Heart left ventricle (tissue), 16 donors: ENCODE results near the gene ANK3. TPM values are rescaled to one million over a fixed set of nuclear protein-coding genes. Genes with fewer than 3 reads are reported as not detected.
A peak's percentile ranks its signal among the peaks of the same experiment; 100 is the strongest.

Experiments
- ATAC-seq, 4 donors: fragments of 200-7000 bp; cut with Tn5 transposase; one replicate each; pipeline ENCODE4 v1.9.1; 2020 to 2022; ENCODE audit warnings: moderate library complexity in 4 of 4, mild to moderate bottlenecking in 3 of 4, moderate number of reproducible peaks in 1 of 4
- DNase-seq, 5 donors: peaks; one replicate each; pipeline ENCODE4 v3.0.0-alpha.2; 2020
- H3K27ac ChIP-seq, 12 donors: fragments of 200-600 bp; sonication (generic) in 4 of 12; one replicate each; pipeline versions ENCODE4 v1.5.0 to v1.8.0; 2016 to 2022; ENCODE audit warnings: mild to moderate bottlenecking in 2 of 12
- H3K27me3 ChIP-seq, 9 donors: fragments of 200-600 bp; sonication (generic) in 2 of 9; one replicate each; pipeline versions ENCODE4 v1.5.1 to v1.8.0; 2016 to 2022; ENCODE audit warnings: mild to moderate bottlenecking in 3 of 9
- H3K36me3 ChIP-seq, 9 donors: fragments of 200-600 bp; sonication (generic) in 2 of 9; one replicate each; pipeline versions ENCODE4 v1.5.0 to v1.8.0; 2018 to 2022; ENCODE audit warnings: mild to moderate bottlenecking in 2 of 9
- H3K4me1 ChIP-seq, 12 donors: fragments of 200-600 bp; sonication (generic) in 4 of 12; one replicate each; pipeline versions ENCODE4 v1.5.0 to v1.8.0; 2016 to 2022; ENCODE audit warnings: mild to moderate bottlenecking in 3 of 12
- H3K4me3 ChIP-seq, 12 donors: fragments of 200-600 bp; sonication (generic) in 4 of 12; one replicate each; pipeline versions ENCODE4 v1.5.0 to v1.8.0; 2017 to 2022; ENCODE audit warnings: mild to moderate bottlenecking in 9 of 12, moderate library complexity in 4 of 12
- H3K9me3 ChIP-seq, 12 donors: fragments of 200-600 bp; sonication (generic) in 4 of 12; one replicate each; pipeline versions ENCODE4 v1.5.0 to v1.8.0; 2016 to 2022; ENCODE audit warnings: mild to moderate bottlenecking in 1 of 12
- CTCF ChIP-seq, 12 donors: fragments of 200-600 bp; sonication (generic) in 4 of 12; IDR thresholded peaks; one replicate each; pipeline versions ENCODE4 v1.5.0 to v1.8.0; 2018 to 2022; ENCODE audit warnings: antibody characterized with exemption in 12 of 12, mild to moderate bottlenecking in 5 of 12
- POLR2A ChIP-seq, 2 donors: fragments of 450-650 bp; IDR thresholded peaks; one replicate each; pipeline ENCODE4 v1.6.1; 2017; ENCODE audit warnings: antibody characterized with exemption in 2 of 2, mild to moderate bottlenecking in 2 of 2, moderate library complexity in 2 of 2
- WGBS, 4 donors: extraction: QIAGEN DNeasy Blood & Tissue Kit in 2 of 4; methylation state at CpG; one replicate each; pipeline versions ENCODE4 v1.1.5 to v1.1.7; 2013 to 2018; 5-methylcytosine and 5-hydroxymethylcytosine counted together
- intact Hi-C, 10 donors: fragments of 100-400 bp; cut with DNase I; formaldehyde crosslinking; loops; one replicate each; pipeline versions ENCODE4 v1.11.1 to v1.14.2; 2022
- polyA plus RNA-seq, 2 donors: library from polyadenylated mRNA; stranded (reverse); fragments of 200-250 nt; gene quantifications; one replicate each; pipeline ENCODE4 v1.2.3, GENCODE V29; 2013
- total RNA-seq, 9 donors: library from RNA; depleted of rRNA in 2 of 9; stranded (reverse); fragments of >200 nt in 2 of 9; fragmentation: NEBNext Ultra II Directional in 3 of 9; extraction: Animal tissue kit (Norgen Biotek cat#: 25700) in 3 of 9; gene quantifications; one replicate each; pipeline versions ENCODE4 v1.1.0 to v1.2.4, GENCODE V29; 2016 to 2023
- donor health status: ischemic (EF 13 %, LVEDD 7.1; RV severe dilation, severe dysfunction).
- donor health status: healthy with polysubstance abuse.
- donor health status: DM: no; HTN: yes; CAD: no.
- donor health status: DM: no; HTN: no; CAD: no.
- donor health status: ischemic (EF 25% LVEDD 6.9; RV normal size, moderate dysfunction).
- donor health status: ischemic (EF 25% LVEDD 5.7; RV mildly dilated, moderate dysfunction).
- donor health status: healthy.
- donor health status: DM: yes; HTN: yes; CAD: no.
- donor health status: ischemic (EF 35%, LVEDD 5.7; RV mildly dilated, moderate dysfunction).
- donor health status: nonischemic (EF 11% LVEDD 7.7; RV severe dilation, severe dysfunction).
- donor health status: DM: yes; HTN: yes; CAD: no.
- donor health status: PGD.
- donor health status: ischemic (EF 29% LVEDD 5.4; RV normal size, mild dysfunction).
- donor health status: nonischemic (EF 23%, LVEDD 6.1; RV moderate dilation, normal function).

ANK3 gene
- total and polyA plus RNA-seq, 11 donors = 33.8 to 576 (median 239) TPM

- intact Hi-C loops = loop anchor here in 3 of 10 donors (2.0 to 10.0 kb wide), 2 partner anchors 39 to 63 kb away; no protein-coding TSS in a partner anchor
Measured at GRCh38 chr10:60187691-60188090, 202.0 kb downstream of the ANK3 start.

GRCh38 chr10:60186315-60187071, 203.2 kb downstream of the ANK3 start:
- no peaks in the 10 kb centered on the region for H3K27me3 ChIP-seq
- peaks cover 0 to 9% (median 0%) of the 10 kb centered on the region in 12 donors for H3K9me3 ChIP-seq
- peaks cover 0 to 29% (median under 1%) of the 10 kb centered on the region in 9 donors for H3K36me3 ChIP-seq
- DNase-seq = peak in 4 of 5 donors; percentile 55 to 82 (median 74)
- 44 to 59% (median 55%) methylated on average over 14 of the region's 14 CpGs for WGBS, 4 donors
- H3K27ac ChIP-seq = peak overlapping the region in 9 of 12 donors; percentile 6 to 68 (median 36)
- peaks cover 0 to 52% (median 13%) of the 10 kb centered on the region in 12 donors for H3K4me1 ChIP-seq
- TF ChIP-seq CTCF (IDR thresholded peaks at IDR 0.05) (no peak), POLR2A (IDR thresholded peaks at IDR 0.05) (no peak)
- H3K4me3 ChIP-seq = no peak overlapping the region
- intact Hi-C loops = loop anchor here in 3 of 10 donors (2.0 to 10.0 kb wide), 2 partner anchors 38 to 62 kb away; no protein-coding TSS in a partner anchor
- ATAC-seq = peak; percentile 69 to 89 (median 88)

More at GRCh38 chr10:60187691-60188090, 202.0 kb downstream of the ANK3 start:
- Histone ChIP-seq H3K4me3 (no peak overlapping the region), H3K27ac (peak overlapping the region in 10 of 12 donors; percentile 6 to 68 (median 28)), H3K36me3 (peaks cover 0 to 35% (median 0%) of the 10 kb centered on the region in 9 donors), H3K27me3 (no peaks in the 10 kb centered on the region), H3K4me1 (peaks cover 0 to 48% (median 10%) of the 10 kb centered on the region in 12 donors), H3K9me3 (peaks cover 0 to 9% (median 0%) of the 10 kb centered on the region in 12 donors)
- WGBS, 4 donors = 42 to 50% (median 43%) methylated on average over 1 of the region's 1 CpG
- DNase-seq = no peak
- no peak for ATAC-seq
- TF ChIP-seq CTCF (IDR thresholded peaks at IDR 0.05) (no peak), POLR2A (IDR thresholded peaks at IDR 0.05) (no peak)

GRCh38 chr10:60185421-60185820, 204.3 kb downstream of the ANK3 start:
- H3K9me3 ChIP-seq = peaks cover 0 to under 1% (median 0%) of the 10 kb centered on the region in 12 donors
- intact Hi-C loops = loop anchor here in 2 of 10 donors (10.0 kb wide), 1 partner anchor 61 kb away; no protein-coding TSS in a partner anchor
- H3K36me3 ChIP-seq = peaks cover 0 to 39% (median 7%) of the 10 kb centered on the region in 9 donors
- no peaks in the 10 kb centered on the region for H3K27me3 ChIP-seq
- ATAC-seq (no peak), DNase-seq (no peak)
- 43 to 54% (median 45%) methylated on average over 1 of the region's 1 CpG for WGBS, 4 donors
- no peak for TF ChIP-seq POLR2A (IDR thresholded peaks at IDR 0.05)
- peak overlapping the region in 4 of 12 donors; percentile 4 to 66 (median 16) for H3K27ac ChIP-seq
- H3K4me3 ChIP-seq = no peak overlapping the region
- peaks cover 0 to 51% (median 13%) of the 10 kb centered on the region in 12 donors for H3K4me1 ChIP-seq

GRCh38 chr10:60182691-60183090, 207.0 kb downstream of the ANK3 start:
- no peak overlapping the region for H3K4me3 ChIP-seq
- TF ChIP-seq POLR2A (IDR thresholded peaks at IDR 0.05) (no peak), CTCF (IDR thresholded peaks at IDR 0.05) (no peak)
- intact Hi-C loops = loop anchor here in 2 of 10 donors (10.0 kb wide), 1 partner anchor 58 kb away; no protein-coding TSS in a partner anchor
- ATAC-seq (peak; percentile 17 to 45 (median 20)), DNase-seq (no peak)
- H3K27me3 ChIP-seq = no peaks in the 10 kb centered on the region
- WGBS, 4 donors = 21 to 58% (median 35%) methylated on average over 1 of the region's 1 CpG
- peaks cover 0 to 25% (median 9%) of the 10 kb centered on the region in 12 donors for H3K4me1 ChIP-seq
- peaks cover 0 to 62% (median 10%) of the 10 kb centered on the region in 9 donors for H3K36me3 ChIP-seq
- H3K9me3 ChIP-seq = no peaks in the 10 kb centered on the region
- peak overlapping the region in 8 of 12 donors; percentile 2 to 51 (median 30) for H3K27ac ChIP-seq
